ENCODE results near the gene WNT7B. TPM values are rescaled to one million over a fixed set of nuclear protein-coding genes. Genes with fewer than 3 reads are reported as not detected.

Gene WNT7B
- total and polyA plus RNA-seq, 3 donors from 2014 or later, result 0.65 to 1.9 (median 1.3) TPM

- H3K4me3 ChIP-seq, result no peak overlapping the region
- no peak for DNase-seq
- H3K9me3 ChIP-seq, result no peaks in the 10 kb centered on the region
- no peaks in the 10 kb centered on the region for H3K4me1 ChIP-seq
- TF ChIP-seq CTCF (IDR thresholded peaks at IDR 0.05), result no peak
- TF ChIP-seq POLR2A (IDR thresholded peaks at IDR 0.05), result no peak
- no peaks in the 10 kb centered on the region for H3K36me3 ChIP-seq (ENCODE audit: low read depth, missing control alignments)
- 92 to 97% methylated on average over 4 of the region's 4 CpGs for WGBS, 2 donors
- H3K27me3 ChIP-seq, result no peaks in the 10 kb centered on the region
- H3K27ac ChIP-seq, result no peak overlapping the region
- intact Hi-C loops (cut with DNase I; ENCODE audit: low total_unique reads), result no loop called here
Measured at GRCh38 chr22:45929649-45930048, 47.3 kb downstream of the WNT7B start.

GRCh38 chr22:45928726-45929368 lies 48.1 kb downstream of the WNT7B start:
- Histone ChIP-seq H3K36me3 (ENCODE audit: low read depth, missing control alignments) (no peaks in the 10 kb centered on the region), H3K27me3 (no peaks in the 10 kb centered on the region), H3K27ac (no peak overlapping the region), H3K4me3 (no peak overlapping the region), H3K9me3 (no peaks in the 10 kb centered on the region), H3K4me1 (no peaks in the 10 kb centered on the region)
- intact Hi-C loops (cut with DNase I; ENCODE audit: low total_unique reads), result no loop called here
- no peak for TF ChIP-seq CTCF (IDR thresholded peaks at IDR 0.05)
- TF ChIP-seq POLR2A (IDR thresholded peaks at IDR 0.05), result no peak
- no peak for DNase-seq
- WGBS, 2 donors, result 78 to 88% methylated on average over 9 to 10 of the region's 10 CpGs

DNA sequence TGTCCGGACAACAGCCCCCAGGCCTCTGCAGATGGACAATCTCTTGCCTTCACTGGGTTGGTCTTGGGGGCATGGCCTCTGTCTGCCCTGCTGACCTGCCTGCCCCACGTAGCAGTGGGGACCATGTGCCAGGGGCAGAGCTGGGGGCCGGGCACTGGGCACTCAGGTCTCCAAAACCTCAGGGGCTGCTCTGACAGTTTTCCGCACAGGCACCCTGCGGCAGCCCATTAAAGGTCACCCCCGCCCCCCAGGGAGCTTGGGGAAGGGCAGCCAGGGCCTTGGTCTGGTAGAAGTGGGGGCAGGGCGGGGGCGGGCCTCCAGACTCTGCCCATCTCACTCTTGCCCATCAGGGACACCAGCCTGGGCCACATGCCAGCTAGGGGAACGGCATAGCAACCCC lies 49.9 kb downstream of the WNT7B start:
- no peak for DNase-seq
- WGBS, 2 donors, result 98% methylated on average over 8 of the region's 9 CpGs; no CpG with 5 or more reads in 1 of the 2 donors
- H3K27me3 ChIP-seq, result no peaks in the 10 kb centered on the region
- H3K36me3 ChIP-seq (ENCODE audit: low read depth, missing control alignments), result no peaks in the 10 kb centered on the region
- no peaks in the 10 kb centered on the region for H3K9me3 ChIP-seq
- no peak overlapping the region for H3K27ac ChIP-seq
- TF ChIP-seq CTCF (IDR thresholded peaks at IDR 0.05) (no peak), POLR2A (IDR thresholded peaks at IDR 0.05) (no peak)
- no peaks in the 10 kb centered on the region for H3K4me1 ChIP-seq
- H3K4me3 ChIP-seq, result no peak overlapping the region
- intact Hi-C loops (cut with DNase I; ENCODE audit: low total_unique reads), result no loop called here

GRCh38 chr22:45926433-45926832 lies 50.5 kb downstream of the WNT7B start:
- Histone ChIP-seq H3K27me3 (no peaks in the 10 kb centered on the region), H3K4me3 (no peak overlapping the region), H3K9me3 (no peaks in the 10 kb centered on the region), H3K36me3 (ENCODE audit: low read depth, missing control alignments) (no peaks in the 10 kb centered on the region), H3K4me1 (no peaks in the 10 kb centered on the region), H3K27ac (no peak overlapping the region)
- WGBS, 2 donors, result 88 to 94% methylated on average over 5 to 11 of the region's 11 CpGs
- no peak for DNase-seq
- intact Hi-C loops (cut with DNase I; ENCODE audit: low total_unique reads), result no loop called here
- no peak for TF ChIP-seq CTCF (IDR thresholded peaks at IDR 0.05)
- TF ChIP-seq POLR2A (IDR thresholded peaks at IDR 0.05), result no peak

GRCh38 chr22:45925811-45926351 lies 51.1 kb downstream of the WNT7B start:
- no peak for DNase-seq
- Histone ChIP-seq H3K4me3 (no peak overlapping the region), H3K9me3 (no peaks in the 10 kb centered on the region), H3K36me3 (ENCODE audit: low read depth, missing control alignments) (no peaks in the 10 kb centered on the region), H3K27me3 (no peaks in the 10 kb centered on the region), H3K4me1 (no peaks in the 10 kb centered on the region), H3K27ac (no peak overlapping the region)
- WGBS, 2 donors, result 86 to 94% methylated on average over 10 to 16 of the region's 16 CpGs
- TF ChIP-seq CTCF (IDR thresholded peaks at IDR 0.05), result no peak
- no peak for TF ChIP-seq POLR2A (IDR thresholded peaks at IDR 0.05)
- intact Hi-C loops (cut with DNase I; ENCODE audit: low total_unique reads), result no loop called here

Data from testis (tissue), 3 donors.